DMS53 treated with DMSO at 0.1 percent for 48 hours (cell line): Measurements from ENCODE around the gene NUP133.
"Not testable (repeated sequence)": the region's sequence is repeated elsewhere in the genome, so short reads cannot be mapped to it uniquely, and the experiment has no call there.

Experiments
- DNase-seq: peaks from one replicate; lab custom pipeline; 2025; ENCODE audit not compliant: unreplicated experiment; lab: John Stamatoyannopoulos, UW

NUP133 gene

GRCh38 chr1:229509576-229509975 lies 1.4 kb upstream of the NUP133 start:
- peak; percentile 6 for DNase-seq

- no peak for DNase-seq
Measured at GRCh38 chr1:229508823-229509337, 739 bp upstream of the NUP133 start.

- DNase-seq: no peak
Measured at GRCh38 chr1:229507502-229507901, 639 bp downstream of the NUP133 start.

- DNase-seq: no peak
Measured at GRCh38 chr1:229506633-229507032, 1.5 kb downstream of the NUP133 start.

- no peak for DNase-seq
Measured at GRCh38 chr1:229495782-229496181, 12.4 kb downstream of the NUP133 start.

GRCh38 chr1:229487181-229487580 lies 21.0 kb downstream of the NUP133 start:
- DNase-seq: no peak

- DNase-seq: no peak
Measured at GRCh38 chr1:229485318-229485717, 22.8 kb downstream of the NUP133 start.

GRCh38 chr1:229482511-229482910 lies 25.6 kb downstream of the NUP133 start:
- DNase-seq: no peak

GRCh38 chr1:229480495-229480894 lies 27.6 kb downstream of the NUP133 start:
- no peak for DNase-seq

GRCh38 chr1:229479660-229480399 lies 28.3 kb downstream of the NUP133 start:
- no peak for DNase-seq

GRCh38 chr1:229478852-229479251 lies 29.3 kb downstream of the NUP133 start:
- DNase-seq: no peak

- not testable (repeated sequence) for DNase-seq
Measured at GRCh38 chr1:229475859-229476258, 32.3 kb downstream of the NUP133 start.

- no peak for DNase-seq
Measured at GRCh38 chr1:229474509-229474908, 33.6 kb downstream of the NUP133 start.

- no peak for DNase-seq
Measured at GRCh38 chr1:229471175-229471574, 37.0 kb downstream of the NUP133 start.

- no peak for DNase-seq
Measured at GRCh38 chr1:229470406-229471043, 37.6 kb downstream of the NUP133 start.

- DNase-seq: no peak
Measured at GRCh38 chr1:229466887-229467286, 41.3 kb downstream of the NUP133 start.

- no peak for DNase-seq
Measured at GRCh38 chr1:229464672-229465071, 43.5 kb downstream of the NUP133 start.

- no peak for DNase-seq
Measured at GRCh38 chr1:229461032-229461668, 47.0 kb downstream of the NUP133 start.

GRCh38 chr1:229459815-229460214 lies 48.3 kb downstream of the NUP133 start:
- no peak for DNase-seq

- DNase-seq: no peak
Measured at GRCh38 chr1:229457436-229457835, 50.7 kb downstream of the NUP133 start.

- no peak for DNase-seq
Measured at GRCh38 chr1:229456016-229456415, 52.1 kb downstream of the NUP133 start.

GRCh38 chr1:229454056-229454455 lies 54.1 kb downstream of the NUP133 start:
- no peak for DNase-seq
